ENCODE data around the gene EGFL6. TPM values are rescaled to one million over a fixed set of nuclear protein-coding genes. Genes with fewer than 3 reads are reported as not detected.

EGFL6 gene
- polyA plus RNA-seq, 2 of the 4 experiments (the other 2 are of a cell fraction): not detected

- no peak for FAIRE-seq
- WGBS (ENCODE audit: missing lambda C conversion rate): 95% methylated on average over 3 of the region's 3 CpGs
- CTCF ChIA-PET: interaction anchor here (0.6 kb wide), 1 partner anchor 449 kb away, joined by 3 read pairs; no protein-coding TSS in a partner anchor
- H3K4me2 ChIP-seq: no peak overlapping the region
- no peak for DNase-seq (ENCODE audit: low read depth in 1 of 2, low spot score in 1 of 2)
- H3K4me3 ChIP-seq: no peak overlapping the region
- TF ChIP-seq ZSCAN20 (CRISPR knock-in tag; IDR thresholded peaks at IDR 0.05) (no peak), FOSL2 (IDR thresholded peaks at IDR 0.05) (no peak), FOSL2 (CRISPR knock-in tag; IDR thresholded peaks at IDR 0.05) (no peak), KDM1A (IDR thresholded peaks at IDR 0.05; ENCODE audit: low read depth) (no peak)
- H3K27ac ChIP-seq: no peak overlapping the region
- H3K9me3 ChIP-seq: no peaks in the 10 kb centered on the region
- H3K4me1 ChIP-seq: no peaks in the 10 kb centered on the region
- POLR2A ChIA-PET: no interaction called here
- no peak for ATAC-seq
Observed at GRCh38 chrX:13551610-13552009, 17.8 kb upstream of the EGFL6 start.

DNA sequence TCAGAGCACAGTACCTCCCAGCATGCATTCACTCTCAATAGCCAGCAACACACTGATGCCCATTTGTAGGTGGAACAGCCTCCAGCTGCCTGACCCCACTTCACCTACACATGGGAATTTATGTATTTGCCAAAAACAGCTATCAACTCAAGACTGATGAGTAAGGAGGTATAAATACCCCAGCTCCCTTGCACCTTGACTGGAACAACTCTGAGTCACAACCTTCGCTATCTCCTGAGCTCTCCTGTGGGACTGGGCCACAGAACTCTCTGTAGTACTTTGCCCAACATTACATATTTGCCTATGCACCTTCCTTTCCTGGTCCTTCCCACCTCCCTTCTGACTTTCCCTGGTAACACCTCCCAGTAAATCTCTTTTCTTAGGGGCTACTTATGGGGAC is 16.5 kb upstream of the EGFL6 start:
- no peak overlapping the region for H3K27ac ChIP-seq
- H3K4me3 ChIP-seq: no peak overlapping the region
- CTCF ChIA-PET: no interaction called here
- no peak for ATAC-seq
- WGBS (ENCODE audit: missing lambda C conversion rate): 5% methylated on average over 1 of the region's 1 CpG
- TF ChIP-seq ESRRA (IDR thresholded peaks at IDR 0.05; ENCODE audit: borderline replicate concordance, low read length) (no peak), FOSL2 (IDR thresholded peaks at IDR 0.05) (no peak), FOSL2 (CRISPR knock-in tag; IDR thresholded peaks at IDR 0.05) (no peak), JUNB (IDR thresholded peaks at IDR 0.05) (no peak), SMC3 (IDR thresholded peaks at IDR 0.05) (no peak), NR3C1 (IDR thresholded peaks at IDR 0.05) (no peak), ZSCAN20 (CRISPR knock-in tag; IDR thresholded peaks at IDR 0.05) (no peak), HEYL (CRISPR knock-in tag; IDR thresholded peaks at IDR 0.05) (no peak), NFE2L2 (conservative IDR thresholded peaks at IDR 0.05; ENCODE audit: low read length) (no peak), CBX8 (IDR thresholded peaks at IDR 0.05) (no peak)
- POLR2A ChIA-PET: no interaction called here
- H3K4me1 ChIP-seq: no peaks in the 10 kb centered on the region
- H3K9me3 ChIP-seq: no peaks in the 10 kb centered on the region
- H3K4me2 ChIP-seq: no peak overlapping the region
- DNase-seq (ENCODE audit: low read depth in 1 of 2, low spot score in 1 of 2): no peak
- no peak for FAIRE-seq

GRCh38 chrX:13565511-13565910 is 3.9 kb upstream of the EGFL6 start:
- H3K27ac ChIP-seq: no peak overlapping the region
- no peaks in the 10 kb centered on the region for H3K4me1 ChIP-seq
- CTCF ChIA-PET: no interaction called here
- no peak overlapping the region for H3K4me3 ChIP-seq
- POLR2A ChIA-PET: no interaction called here
- DNase-seq (ENCODE audit: low read depth in 1 of 2, low spot score in 1 of 2): no peak
- WGBS (ENCODE audit: missing lambda C conversion rate): 2% methylated on average over 2 of the region's 2 CpGs
- H3K9me3 ChIP-seq: no peaks in the 10 kb centered on the region
- no peak for ATAC-seq
- no peak for FAIRE-seq
- no peak for TF ChIP-seq ESRRA (IDR thresholded peaks at IDR 0.05; ENCODE audit: borderline replicate concordance, low read length)
- TF ChIP-seq HOXB5 (CRISPR knock-in tag; IDR thresholded peaks at IDR 0.05): no peak
- TF ChIP-seq, protein P1, sequence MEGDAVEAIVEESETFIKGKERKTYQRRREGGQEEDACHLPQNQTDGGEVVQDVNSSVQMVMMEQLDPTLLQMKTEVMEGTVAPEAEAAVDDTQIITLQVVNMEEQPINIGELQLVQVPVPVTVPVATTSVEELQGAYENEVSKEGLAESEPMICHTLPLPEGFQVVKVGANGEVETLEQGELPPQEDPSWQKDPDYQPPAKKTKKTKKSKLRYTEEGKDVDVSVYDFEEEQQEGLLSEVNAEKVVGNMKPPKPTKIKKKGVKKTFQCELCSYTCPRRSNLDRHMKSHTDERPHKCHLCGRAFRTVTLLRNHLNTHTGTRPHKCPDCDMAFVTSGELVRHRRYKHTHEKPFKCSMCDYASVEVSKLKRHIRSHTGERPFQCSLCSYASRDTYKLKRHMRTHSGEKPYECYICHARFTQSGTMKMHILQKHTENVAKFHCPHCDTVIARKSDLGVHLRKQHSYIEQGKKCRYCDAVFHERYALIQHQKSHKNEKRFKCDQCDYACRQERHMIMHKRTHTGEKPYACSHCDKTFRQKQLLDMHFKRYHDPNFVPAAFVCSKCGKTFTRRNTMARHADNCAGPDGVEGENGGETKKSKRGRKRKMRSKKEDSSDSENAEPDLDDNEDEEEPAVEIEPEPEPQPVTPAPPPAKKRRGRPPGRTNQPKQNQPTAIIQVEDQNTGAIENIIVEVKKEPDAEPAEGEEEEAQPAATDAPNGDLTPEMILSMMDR (IDR thresholded peaks at IDR 0.05): no peak
- TF ChIP-seq HOXB13 (CRISPR knock-in tag; IDR thresholded peaks at IDR 0.05; ENCODE audit: low read depth): no peak
- no peak for TF ChIP-seq RNF2 (IDR thresholded peaks at IDR 0.05; ENCODE audit: borderline replicate concordance, low read depth)
- no peak for TF ChIP-seq EHMT2 (IDR thresholded peaks at IDR 0.05; ENCODE audit: low read depth)
- no peak for TF ChIP-seq PBX3 (IDR thresholded peaks at IDR 0.05)
- TF ChIP-seq POLR2A (IDR thresholded peaks at IDR 0.05; ENCODE audit: low read length): no peak
- no peak for TF ChIP-seq PHF8 (IDR thresholded peaks at IDR 0.05; ENCODE audit: borderline replicate concordance, low read depth)
- no peak for TF ChIP-seq FOSL2 (IDR thresholded peaks at IDR 0.05)
- TF ChIP-seq FOSL2 (CRISPR knock-in tag; IDR thresholded peaks at IDR 0.05): no peak
- TF ChIP-seq NFE2L2 (conservative IDR thresholded peaks at IDR 0.05; ENCODE audit: low read length): no peak
- TF ChIP-seq, protein P2, sequence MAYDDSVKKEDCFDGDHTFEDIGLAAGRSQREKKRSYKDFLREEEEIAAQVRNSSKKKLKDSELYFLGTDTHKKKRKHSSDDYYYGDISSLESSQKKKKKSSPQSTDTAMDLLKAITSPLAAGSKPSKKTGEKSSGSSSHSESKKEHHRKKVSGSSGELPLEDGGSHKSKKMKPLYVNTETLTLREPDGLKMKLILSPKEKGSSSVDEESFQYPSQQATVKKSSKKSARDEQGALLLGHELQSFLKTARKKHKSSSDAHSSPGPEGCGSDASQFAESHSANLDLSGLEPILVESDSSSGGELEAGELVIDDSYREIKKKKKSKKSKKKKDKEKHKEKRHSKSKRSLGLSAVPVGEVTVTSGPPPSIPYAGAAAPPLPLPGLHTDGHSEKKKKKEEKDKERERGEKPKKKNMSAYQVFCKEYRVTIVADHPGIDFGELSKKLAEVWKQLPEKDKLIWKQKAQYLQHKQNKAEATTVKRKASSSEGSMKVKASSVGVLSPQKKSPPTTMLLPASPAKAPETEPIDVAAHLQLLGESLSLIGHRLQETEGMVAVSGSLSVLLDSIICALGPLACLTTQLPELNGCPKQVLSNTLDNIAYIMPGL (CRISPR knock-in tag; IDR thresholded peaks at IDR 0.05; ENCODE audit: borderline replicate concordance): no peak
- no peak for TF ChIP-seq TFCP2L1 (CRISPR knock-in tag; IDR thresholded peaks at IDR 0.05)
- no peak for TF ChIP-seq ZC3H11A (IDR thresholded peaks at IDR 0.05)
- no peak for TF ChIP-seq MAX (IDR thresholded peaks at IDR 0.05)
- TF ChIP-seq KDM1A (IDR thresholded peaks at IDR 0.05; ENCODE audit: low read depth): no peak
- no peak for TF ChIP-seq MAFK (IDR thresholded peaks at IDR 0.05; ENCODE audit: partially characterized antibody)
- TF ChIP-seq NPAS2 (CRISPR knock-in tag; IDR thresholded peaks at IDR 0.05; ENCODE audit: borderline replicate concordance): no peak
- TF ChIP-seq POLR2AphosphoS2 (conservative IDR thresholded peaks at IDR 0.05; ENCODE audit: low read length): no peak
- no peak for TF ChIP-seq ZFP36 (IDR thresholded peaks at IDR 0.05; ENCODE audit: borderline replicate concordance, partially characterized antibody)
- H3K4me2 ChIP-seq: no peak overlapping the region
